ENCODE results near the gene FUBP3.

Gene FUBP3

GRCh38 chr9:130634801-130635200, 55.4 kb downstream of the FUBP3 start:
- no peak overlapping the region for H3K27ac ChIP-seq
- TF ChIP-seq ZFX (IDR thresholded peaks at IDR 0.05; ENCODE audit: borderline replicate concordance) (no peak), CTCF (IDR thresholded peaks at IDR 0.05) (no peak)

GRCh38 chr9:130635306-130635705, 55.9 kb downstream of the FUBP3 start:
- no peak overlapping the region for H3K27ac ChIP-seq
- TF ChIP-seq ZFX (IDR thresholded peaks at IDR 0.05; ENCODE audit: borderline replicate concordance) (no peak), CTCF (IDR thresholded peaks at IDR 0.05) (no peak)

GRCh38 chr9:130635721-130636647, 56.6 kb downstream of the FUBP3 start:
- H3K27ac ChIP-seq, result no peak overlapping the region
- no peak for TF ChIP-seq ZFX (IDR thresholded peaks at IDR 0.05; ENCODE audit: borderline replicate concordance)
- TF ChIP-seq CTCF (IDR thresholded peaks at IDR 0.05), result no peak

GRCh38 chr9:130636648-130637020, 57.3 kb downstream of the FUBP3 start:
- no peak overlapping the region for H3K27ac ChIP-seq
- TF ChIP-seq ZFX (IDR thresholded peaks at IDR 0.05; ENCODE audit: borderline replicate concordance) (no peak), CTCF (IDR thresholded peaks at IDR 0.05) (no peak)

GRCh38 chr9:130638284-130639123, 59.1 kb downstream of the FUBP3 start:
- no peak for TF ChIP-seq CTCF (IDR thresholded peaks at IDR 0.05)
- no peak for TF ChIP-seq ZFX (IDR thresholded peaks at IDR 0.05; ENCODE audit: borderline replicate concordance)

GRCh38 chr9:130639124-130639765, 59.9 kb downstream of the FUBP3 start:
- H3K27ac ChIP-seq, result no peak overlapping the region
- TF ChIP-seq CTCF (IDR thresholded peaks at IDR 0.05) (no peak), ZFX (IDR thresholded peaks at IDR 0.05; ENCODE audit: borderline replicate concordance) (no peak)

More at GRCh38 chr9:130638284-130639123, 59.1 kb downstream of the FUBP3 start:
- no peak overlapping the region for H3K27ac ChIP-seq
